ENCODE measurements around the gene GSTM3. TPM values are rescaled to one million over a fixed set of nuclear protein-coding genes. Genes with fewer than 3 reads are reported as not detected.
A peak's percentile ranks its signal among the peaks of the same experiment; 100 is the strongest.
"Not testable (repeated sequence)": the region's sequence is repeated elsewhere in the genome, so short reads cannot be mapped to it uniquely, and the experiment has no call there.

GSTM3 gene
- total RNA-seq, 6 experiments from 2014 or later: 1.2 to 19.2 (median 10.6) TPM

DNA sequence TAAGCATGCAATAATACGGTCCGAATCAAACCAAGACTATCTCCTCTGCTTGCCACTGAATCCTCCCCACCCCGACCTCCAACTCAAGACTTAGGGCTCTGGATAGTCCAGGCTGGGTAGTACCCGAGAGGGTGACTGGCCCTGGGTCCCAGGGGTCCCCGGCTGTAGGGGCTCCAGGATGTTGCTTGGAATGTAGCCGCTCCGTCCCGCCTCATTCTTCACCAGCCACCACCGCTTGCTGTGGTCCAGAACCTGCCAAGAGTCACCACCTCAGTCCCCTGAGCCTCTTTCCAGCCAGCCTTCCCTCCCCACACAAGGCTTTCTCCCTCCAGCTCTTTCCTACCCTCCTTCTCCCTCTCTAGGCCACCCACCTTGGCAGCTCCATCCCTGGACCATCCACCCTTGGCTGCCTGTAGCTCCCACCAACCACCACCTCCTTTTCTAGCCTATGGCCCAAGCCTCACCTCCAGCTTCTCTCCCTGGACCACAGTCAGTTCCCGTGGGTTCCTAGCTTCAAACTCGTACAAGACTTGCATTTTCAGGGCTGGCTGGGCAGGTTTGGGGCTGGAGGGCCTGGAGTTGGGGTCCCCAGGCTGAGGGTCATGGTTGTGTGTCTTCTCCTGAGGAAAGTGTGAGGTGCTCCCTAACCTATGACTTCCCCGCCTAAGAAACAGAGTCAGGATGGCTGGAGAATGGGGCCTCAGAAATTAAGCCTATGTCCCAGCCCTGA, 10.9 kb upstream of the GSTM3 start:
- H3K27me3 ChIP-seq: no peaks in the 10 kb centered on the region
- H3K4me3 ChIP-seq: no peak overlapping the region
- peak in 1 of 4 donors; percentile 38 for ATAC-seq
- WGBS (ENCODE audit: insufficient coverage, low coverage, low lambda C conversion rate, missing lambda C conversion rate): 79% methylated on average over 8 of the region's 12 CpGs
- H3K27ac ChIP-seq: no peak overlapping the region
- H3K36me3 ChIP-seq: no peaks in the 10 kb centered on the region
- H3K9me3 ChIP-seq: no peaks in the 10 kb centered on the region
- TF ChIP-seq POLR2A (IDR thresholded peaks at IDR 0.05) (no peak), CTCF (IDR thresholded peaks at IDR 0.05) (no peak)
- DNase-seq: no peak
- intact Hi-C loops (cut with DNase I): no loop called here
- H3K4me1 ChIP-seq: no peaks in the 10 kb centered on the region

GRCh38 chr1:109750920-109751319, 10.1 kb upstream of the GSTM3 start:
- ATAC-seq: no peak
- no peak for DNase-seq
- no peak overlapping the region for H3K27ac ChIP-seq
- no peaks in the 10 kb centered on the region for H3K27me3 ChIP-seq
- no peaks in the 10 kb centered on the region for H3K9me3 ChIP-seq
- H3K4me1 ChIP-seq: no peaks in the 10 kb centered on the region
- intact Hi-C loops (cut with DNase I): no loop called here
- H3K36me3 ChIP-seq: no peaks in the 10 kb centered on the region
- no peak overlapping the region for H3K4me3 ChIP-seq
- 73% methylated on average over 4 of the region's 6 CpGs for WGBS (ENCODE audit: insufficient coverage, low coverage, low lambda C conversion rate, missing lambda C conversion rate)
- TF ChIP-seq POLR2A (IDR thresholded peaks at IDR 0.05) (no peak), CTCF (IDR thresholded peaks at IDR 0.05) (no peak)

GRCh38 chr1:109750241-109750882, 9.5 kb upstream of the GSTM3 start:
- Histone ChIP-seq H3K4me3 (no peak overlapping the region), H3K27ac (no peak overlapping the region), H3K36me3 (no peaks in the 10 kb centered on the region), H3K27me3 (no peaks in the 10 kb centered on the region), H3K4me1 (no peaks in the 10 kb centered on the region), H3K9me3 (no peaks in the 10 kb centered on the region)
- ATAC-seq (no peak), DNase-seq (no peak)
- 68% methylated on average over 4 of the region's 11 CpGs for WGBS (ENCODE audit: insufficient coverage, low coverage, low lambda C conversion rate, missing lambda C conversion rate)
- no peak for TF ChIP-seq POLR2A (IDR thresholded peaks at IDR 0.05)
- no peak for TF ChIP-seq CTCF (IDR thresholded peaks at IDR 0.05)
- intact Hi-C loops (cut with DNase I): no loop called here

GRCh38 chr1:109749221-109749620, 8.4 kb upstream of the GSTM3 start:
- Histone ChIP-seq H3K4me1 (no peaks in the 10 kb centered on the region), H3K27me3 (no peaks in the 10 kb centered on the region), H3K4me3 (no peak overlapping the region), H3K27ac (no peak overlapping the region), H3K36me3 (no peaks in the 10 kb centered on the region), H3K9me3 (no peaks in the 10 kb centered on the region)
- DNase-seq (no peak), ATAC-seq (no peak)
- TF ChIP-seq POLR2A (IDR thresholded peaks at IDR 0.05) (no peak), CTCF (IDR thresholded peaks at IDR 0.05) (no peak)
- intact Hi-C loops (cut with DNase I): no loop called here

DNA sequence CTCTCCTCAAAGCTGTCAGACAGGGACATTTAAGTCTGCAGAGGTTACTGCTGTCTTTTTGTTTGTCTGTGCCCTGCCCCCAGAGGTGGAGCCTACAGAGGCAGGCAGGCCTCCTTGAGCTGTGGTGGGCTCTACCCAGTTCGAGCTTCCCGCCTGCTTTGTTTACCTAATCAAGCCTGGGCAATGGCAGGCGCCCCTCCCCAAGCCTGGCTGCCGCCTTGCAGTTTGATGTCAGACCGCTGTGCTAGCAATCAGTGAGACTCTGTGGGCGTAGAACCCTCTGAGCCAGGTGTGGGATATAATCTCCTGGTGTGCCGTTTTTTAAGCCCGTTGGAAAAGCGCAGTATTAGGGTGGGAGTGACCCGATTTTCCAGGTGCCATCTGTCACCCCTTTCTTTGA, 7.5 kb upstream of the GSTM3 start:
- DNase-seq; intact Hi-C loops (cut with DNase I); H3K27me3 ChIP-seq; ATAC-seq; H3K4me1 ChIP-seq; H3K4me3 ChIP-seq; H3K36me3 ChIP-seq; H3K9me3 ChIP-seq; H3K27ac ChIP-seq: not testable (repeated sequence)
- WGBS (ENCODE audit: insufficient coverage, low coverage, low lambda C conversion rate, missing lambda C conversion rate): no CpG with 5 or more reads among the region's 10 CpGs
